ENCODE measurements around the gene ZFP30.
A peak's percentile ranks its signal among the peaks of the same experiment; 100 is the strongest.

ZFP30 gene

GRCh38 chr19:37594304-37594981 lies 60.8 kb downstream of the ZFP30 start, which contains the start of the genes ZNF540 and ZNF571:
ZNF540 (plus strand) TSS chr19:37594876; CDS start chr19:37598448, 3,572 bp downstream.
ZNF571 (minus strand) TSS chr19:37594792; CDS start chr19:37586676, 8,116 bp downstream.
- H3K27ac ChIP-seq (ENCODE audit: extremely low read depth, low read depth, low read length), result peak within 1 kb of the TSS; percentile 87
- ChIA-PET POLR2A (interaction anchor here (0.5 to 2.4 kb wide), 32 partner anchors 11 to 1910 kb away, joined by 3 to 29 read pairs (median 6); partner anchors contain the start of genes FAM98C, PSMD8, SIPA1L3 and WDR87), CTCF (interaction anchor here (0.7 to 0.8 kb wide), 2 partner anchors 125 to 1216 kb away, joined by 5 read pairs; partner anchors contain the start of genes ZFP14 and ZNF607)
- 0 out of 2 replicates have a peak, but pooled peaks cover 5% of the 10 kb centered on the region for H3K4me1 ChIP-seq (ENCODE audit: control insufficient read depth, insufficient read depth, low read length)
- peaks cover 8 to 23% of the 10 kb centered on the region in 2 experiments for H3K36me3 ChIP-seq (ENCODE audit: control insufficient read depth in 2 of 2, insufficient read depth in 1 of 2, low read length in 2 of 2)
- H3K9me3 ChIP-seq (ENCODE audit: control insufficient read depth, insufficient read depth, low read depth, low read length), result peaks cover 8% of the 10 kb centered on the region
- peak within 1 kb of the TSS; percentile 71 for H3K4me3 ChIP-seq (ENCODE audit: low read depth, low read length)
- TF ChIP-seq ZBTB44 (tag by site-specific recombination; IDR thresholded peaks at IDR 0.05), result no peak; the same call in 1 of the 2 replicates
- TF ChIP-seq ZNF600 (tag by site-specific recombination; IDR thresholded peaks at IDR 0.05), result peak; percentile 100
- TF ChIP-seq ZNF175 (tag by site-specific recombination; IDR thresholded peaks at IDR 0.05), result no peak
- no peak; the same call in 1 of the 2 replicates for TF ChIP-seq HOXD13 (CRISPR knock-in tag; IDR thresholded peaks at IDR 0.05; ENCODE audit: borderline replicate concordance)
- TF ChIP-seq ZSCAN16 (tag by site-specific recombination; IDR thresholded peaks at IDR 0.05), result peak; percentile 46; the same call in 1 of the 2 replicates
- peak; percentile 83 for TF ChIP-seq ZBTB11 (tag by site-specific recombination; conservative IDR thresholded peaks at IDR 0.05; ENCODE audit: low read depth)
- TF ChIP-seq BCL11B (tag by site-specific recombination; IDR thresholded peaks at IDR 0.05; ENCODE audit: low read depth), result peak; percentile 95
- peak; percentile 87; the same call in 1 of the 2 replicates for TF ChIP-seq ZNF148 (tag by site-specific recombination; IDR thresholded peaks at IDR 0.05; ENCODE audit: borderline replicate concordance)
- peak; percentile 98 for TF ChIP-seq ZBTB20 (tag by site-specific recombination; IDR thresholded peaks at IDR 0.05)
- peak; percentile 96 for TF ChIP-seq HIC1 (tag by site-specific recombination; IDR thresholded peaks at IDR 0.05)
- no peak for TF ChIP-seq HOXC10 (CRISPR knock-in tag; IDR thresholded peaks at IDR 0.05)
- TF ChIP-seq ZXDB (tag by site-specific recombination; IDR thresholded peaks at IDR 0.05), result peak; percentile 100
- TF ChIP-seq OSR2 (tag by site-specific recombination; IDR thresholded peaks at IDR 0.05), result 0 out of 2 replicates have a peak, but pooled peaks have one; percentile 48
- peak; percentile 82 for TF ChIP-seq ZNF398 (tag by site-specific recombination; IDR thresholded peaks at IDR 0.05)
- peak; percentile 77; the same call in 1 of the 2 replicates for TF ChIP-seq ZNF518A (tag by site-specific recombination; conservative IDR thresholded peaks at IDR 0.05; ENCODE audit: low read depth)
- TF ChIP-seq ZNF214 (tag by site-specific recombination; IDR thresholded peaks at IDR 0.05; ENCODE audit: borderline replicate concordance), result no peak

Measured in HEK293 (cell line).